Stimulated activated CD8-positive, alpha-beta memory T cell treated with anti-CD3 and anti-CD28 coated beads, Interleukin-4, amount 100 ng/mL, for 4 hours (primary cell): ENCODE measurements around the gene SRRD.

Experiments used
- DNase-seq, 2 donors: peaks; one replicate each; pipeline ENCODE4 v3.0.0-alpha.2; 2020; ENCODE audit warnings: low read depth in 2 of 2, low spot score in 1 of 2

SRRD gene

DNA sequence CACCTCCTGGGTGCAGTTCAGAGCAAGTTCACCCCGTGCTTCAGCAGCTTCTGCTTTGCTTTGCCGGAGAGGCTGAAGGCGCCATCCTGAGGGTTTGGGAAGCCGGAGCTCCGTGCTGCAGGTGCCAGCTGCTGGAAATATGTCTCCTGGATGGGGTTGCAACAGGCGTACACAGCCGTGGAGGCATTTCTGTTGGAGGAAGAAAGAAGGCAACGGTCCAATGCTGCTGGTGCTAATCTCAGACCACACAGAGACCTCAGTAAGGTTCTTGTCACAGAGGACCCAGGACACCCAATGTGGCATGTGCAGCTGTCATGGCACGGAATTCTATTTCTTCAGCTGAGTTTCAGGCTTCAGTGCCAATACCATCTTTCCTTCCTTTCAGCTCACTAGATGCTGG, 30.5 kb upstream of the SRRD start:
- DNase-seq, result no peak

DNA sequence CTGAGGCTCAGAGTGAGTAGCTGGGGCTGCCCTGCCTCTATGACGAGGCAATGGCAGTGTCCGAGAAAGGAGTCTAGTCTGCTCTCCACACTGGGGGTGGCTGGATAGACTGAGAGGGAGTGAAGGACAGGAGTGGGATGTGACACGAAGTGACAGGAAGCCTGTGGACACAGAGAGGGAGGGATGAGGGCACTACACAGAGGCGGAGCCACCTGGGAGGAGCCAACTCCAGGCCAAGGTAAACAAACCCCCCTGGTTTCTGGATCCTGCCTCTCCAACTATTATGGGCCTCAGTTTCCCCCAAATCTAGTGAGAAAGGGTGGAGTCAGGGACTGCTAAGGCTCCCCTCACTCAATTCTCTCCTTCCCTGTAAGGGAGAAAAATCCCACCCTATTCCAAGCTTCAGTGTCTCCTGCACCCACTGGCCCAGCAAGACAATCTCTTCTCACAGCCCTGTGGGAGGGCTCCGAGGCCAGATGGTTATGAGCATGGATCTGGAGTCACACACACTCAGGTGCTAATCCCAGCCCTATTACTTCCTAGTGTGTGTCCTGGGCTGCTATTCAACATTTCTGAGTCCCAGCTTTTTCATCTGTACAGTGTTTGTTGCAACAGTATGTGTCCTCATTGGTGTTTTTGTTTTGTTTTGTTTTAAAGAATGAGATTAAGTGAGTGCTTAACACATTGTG, 29.7 kb upstream of the SRRD start:
- DNase-seq, result no peak

- no peak for DNase-seq
These were observed 25.9 kb upstream of the SRRD start for GRCh38 chr22:26457661-26458272.

- DNase-seq, result no peak
These were observed 23.5 kb upstream of the SRRD start for GRCh38 chr22:26460202-26460601.

- DNase-seq, result peak in 1 of 2 donors; percentile 4
These were observed 22.4 kb upstream of the SRRD start for GRCh38 chr22:26461188-26461810.

- no peak for DNase-seq
These were observed 21.6 kb upstream of the SRRD start for GRCh38 chr22:26462051-26462450.

GRCh38 chr22:26462641-26463040, 21.0 kb upstream of the SRRD start:
- no peak for DNase-seq

GRCh38 chr22:26463101-26463661, 20.5 kb upstream of the SRRD start:
- no peak for DNase-seq

DNA sequence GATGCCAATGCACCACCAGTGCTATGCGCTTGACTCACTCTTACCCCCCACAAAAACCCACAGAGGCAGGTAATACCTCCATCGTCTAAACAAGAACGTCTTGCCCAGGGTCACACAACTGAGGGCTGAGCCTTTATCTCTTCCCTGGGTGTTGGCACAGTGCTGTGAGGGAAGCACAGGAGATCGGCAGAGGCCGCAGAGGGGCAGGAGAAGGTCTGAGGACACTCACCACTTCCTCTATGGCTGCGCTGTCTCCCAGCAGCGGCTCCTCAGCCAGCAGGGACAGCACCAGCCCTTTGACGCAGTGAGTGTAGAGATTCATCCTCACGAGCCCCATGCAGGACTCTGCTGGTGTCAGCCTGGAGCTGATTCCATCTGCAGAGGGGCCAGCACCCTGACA, 20.0 kb upstream of the SRRD start:
- no peak for DNase-seq

DNA sequence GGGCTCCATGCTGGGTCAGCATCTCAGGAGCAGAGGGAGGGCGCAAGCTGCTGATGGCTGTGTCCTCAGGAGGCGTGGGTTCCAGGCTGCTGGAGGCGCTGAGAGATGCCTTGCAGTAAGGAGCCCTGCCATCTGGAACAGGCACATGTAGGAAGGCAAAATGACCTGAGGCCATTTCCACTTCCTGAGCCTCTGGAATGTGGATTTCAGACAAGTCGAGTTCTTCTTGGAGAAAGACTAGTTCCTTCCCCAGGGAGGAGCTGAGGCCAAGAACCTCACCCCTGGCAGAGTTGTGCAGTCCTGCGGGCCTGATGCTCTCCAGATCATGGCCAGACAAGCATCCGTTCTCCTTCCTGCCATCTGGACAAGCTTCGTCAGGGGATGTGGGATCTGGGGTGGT, 19.4 kb upstream of the SRRD start:
- DNase-seq, result no peak

DNA sequence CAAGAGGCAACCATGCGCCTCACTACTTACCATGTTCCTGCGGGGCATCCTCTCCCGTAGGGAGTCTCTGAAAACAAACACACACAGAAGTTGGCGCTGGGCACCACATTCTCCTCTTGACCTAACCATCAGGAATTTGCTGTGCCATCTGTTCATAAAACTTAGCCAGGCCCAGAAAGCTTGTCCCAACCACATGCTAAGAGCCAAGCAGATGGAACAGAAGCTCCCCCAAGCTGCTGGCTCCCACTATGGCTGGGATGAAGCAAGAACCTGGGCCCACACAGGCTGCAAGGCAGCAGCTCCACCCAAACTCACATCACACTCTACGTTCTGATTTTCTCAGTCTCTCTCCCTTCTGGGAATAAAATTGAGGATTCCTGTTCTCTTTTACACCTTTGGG, 17.5 kb upstream of the SRRD start:
- DNase-seq, result no peak

GRCh38 chr22:26470807-26471206, 12.9 kb upstream of the SRRD start:
- no peak for DNase-seq

GRCh38 chr22:26471522-26471921, 12.2 kb upstream of the SRRD start:
- DNase-seq, result no peak

DNA sequence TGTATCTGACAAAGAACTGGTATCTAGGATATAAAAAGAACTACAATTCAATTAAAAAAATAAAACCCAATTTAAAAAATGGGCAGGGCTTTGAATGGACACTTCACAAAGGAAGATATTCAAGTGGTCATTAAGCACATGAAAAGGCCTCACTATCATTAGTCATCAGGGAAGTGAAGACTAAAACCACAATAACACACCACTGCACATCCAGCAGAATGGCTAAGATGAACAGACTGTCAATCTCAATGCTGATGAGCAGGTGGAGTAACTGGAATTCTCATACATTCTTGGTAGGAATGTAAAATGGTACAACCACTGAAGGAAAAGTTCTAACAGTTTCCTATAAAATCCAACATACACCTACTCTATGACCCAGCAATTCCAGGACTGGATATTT, 9.0 kb upstream of the SRRD start:
- DNase-seq, result no peak

DNA sequence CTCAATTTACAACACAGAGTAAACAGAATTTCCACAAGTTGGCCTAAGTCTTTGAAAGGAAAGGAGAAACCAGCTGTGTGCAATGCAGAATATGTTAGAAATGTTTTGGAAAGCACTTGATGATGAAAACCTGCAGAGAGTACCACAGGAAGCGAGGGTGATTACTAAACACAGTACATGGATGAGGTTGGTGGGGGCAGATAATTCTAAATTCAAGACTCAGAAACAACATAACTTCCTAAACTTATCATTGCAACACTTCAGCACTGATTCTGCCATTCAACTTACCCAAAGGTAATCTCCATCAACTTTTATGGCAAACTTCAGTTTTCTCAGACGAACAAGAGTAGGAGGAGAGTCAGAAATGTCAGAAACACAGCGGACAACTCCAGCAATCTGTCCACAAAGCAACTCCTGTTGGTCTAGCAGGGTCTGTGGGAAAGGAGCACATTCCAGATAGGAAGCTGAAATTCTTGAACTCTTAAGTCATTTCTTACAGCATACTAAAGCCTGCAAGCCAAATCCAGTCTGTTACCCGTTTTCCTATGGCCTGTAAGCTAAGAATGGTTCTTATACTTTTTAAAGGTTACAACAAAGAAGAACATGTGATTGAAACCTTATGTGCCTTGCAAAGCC, 6.9 kb upstream of the SRRD start:
- DNase-seq, result no peak

DNA sequence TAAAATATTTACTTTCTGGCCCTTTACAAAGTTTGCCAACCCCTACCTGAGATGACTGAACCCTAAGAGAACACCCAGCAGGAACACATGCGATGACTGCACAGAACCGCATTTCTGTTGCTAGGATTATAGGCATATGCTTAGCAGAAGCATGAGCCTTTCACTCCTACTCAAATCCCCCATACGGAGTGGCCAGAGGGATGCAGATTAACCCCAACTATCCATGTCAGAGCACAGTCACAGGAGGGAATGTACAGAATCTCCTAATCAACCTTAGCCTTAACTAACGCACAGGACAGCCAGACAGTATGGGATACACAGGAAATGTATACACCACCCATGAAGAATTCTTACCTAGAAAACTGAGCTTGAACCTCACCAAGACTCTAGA, 6.3 kb upstream of the SRRD start:
- DNase-seq, result no peak

- DNase-seq, result no peak
These were observed 4.5 kb upstream of the SRRD start for GRCh38 chr22:26479043-26479791.

DNA sequence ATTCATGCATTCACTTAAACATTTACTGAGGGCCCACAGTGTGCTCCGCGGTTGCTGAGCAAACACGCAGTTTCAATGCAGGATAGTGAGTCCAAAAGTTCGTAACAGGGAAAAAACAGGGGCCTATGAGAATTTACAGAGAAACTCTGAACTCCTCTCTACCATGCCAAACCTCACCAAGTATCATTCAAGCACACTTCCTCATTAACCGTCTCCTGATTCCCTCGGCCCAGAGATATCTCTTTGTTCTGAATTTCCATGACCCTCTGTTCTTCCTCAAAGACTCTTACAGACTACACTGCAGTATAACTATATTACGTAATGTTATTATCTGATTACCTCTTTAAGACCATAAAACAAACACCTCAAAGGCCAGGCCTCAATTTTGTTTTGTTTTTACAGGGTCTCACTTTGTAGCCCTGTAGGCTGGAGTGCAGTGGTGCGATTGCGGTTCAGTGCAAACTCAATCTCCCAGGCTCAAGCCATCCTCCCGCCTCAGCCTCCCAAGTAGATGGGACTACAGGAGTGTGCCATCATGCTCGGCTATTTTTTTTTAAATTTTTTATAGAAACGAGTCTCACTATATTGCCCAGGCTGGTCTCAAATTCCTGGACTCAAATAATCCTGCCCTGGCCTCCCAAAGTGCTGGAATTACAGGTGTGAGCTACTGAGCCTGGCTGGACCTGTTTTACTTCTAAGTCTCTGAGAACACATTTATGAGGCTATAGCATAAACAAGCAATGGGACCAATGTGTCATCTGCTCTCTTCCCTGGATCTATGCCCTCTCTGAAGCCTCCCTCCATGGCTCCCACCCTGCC, 3.7 kb upstream of the SRRD start:
- no peak for DNase-seq

GRCh38 chr22:26480611-26480932, 3.1 kb upstream of the SRRD start:
- no peak for DNase-seq

- DNase-seq, result no peak
These were observed 2.5 kb upstream of the SRRD start for GRCh38 chr22:26481112-26481693.
